IMR-90 (cell line): ENCODE data around the gene TSPAN8.

Experiments
- BHLHE40 ChIP-seq: fragments of 150-350 bp; IDR thresholded peaks from 2 replicates; pipeline ENCODE4 v1.6.1; 2016; ENCODE audit warnings: mild to moderate bottlenecking, low read depth, low read length
- CEBPB ChIP-seq: IDR thresholded peaks from 2 replicates; pipeline ENCODE4 v1.6.1; 2012; ENCODE audit warnings: low read depth, low read length, improper control_type of control experiment
- CHD1 ChIP-seq: IDR thresholded peaks from 2 replicates; pipeline ENCODE4 v1.6.1; 2012; ENCODE audit warnings: low read depth, low read length, improper control_type of control experiment
- CTCF ChIP-seq: conservative IDR thresholded peaks from 2 replicates; pipeline ENCODE4 v1.5.1; 2012; ENCODE audit warnings: mild to moderate bottlenecking, low read depth, low read length, improper control_type of control experiment
- FOS ChIP-seq: fragments of 150-350 bp; IDR thresholded peaks from 2 replicates; pipeline ENCODE4 v1.6.1; 2016; ENCODE audit warnings: low read depth, low read length
- POLR2A ChIP-seq: IDR thresholded peaks from 2 replicates; pipeline ENCODE4 v1.6.1; 2012; ENCODE audit warnings: mild to moderate bottlenecking, low read depth, low read length
- RAD21 ChIP-seq: IDR thresholded peaks from 2 replicates; pipeline ENCODE4 v1.6.1; 2012; ENCODE audit warnings: low read length, improper control_type of control experiment
- RCOR1 ChIP-seq: IDR thresholded peaks from 2 replicates; pipeline ENCODE4 v1.6.1; 2012; ENCODE audit warnings: mild to moderate bottlenecking, low read length, improper control_type of control experiment; ENCODE audit not compliant: insufficient replicate concordance
- RFX5 ChIP-seq: IDR thresholded peaks from 2 replicates; pipeline ENCODE4 v1.8.0; 2012; ENCODE audit warnings: low read depth, mild to moderate bottlenecking, low read length, moderate library complexity
- USF2 ChIP-seq: fragments of 150-350 bp; IDR thresholded peaks from 2 replicates; pipeline ENCODE4 v1.6.1; 2017; ENCODE audit warnings: mild to moderate bottlenecking, antibody characterized with exemption, low read length, low read depth

- TF ChIP-seq CTCF (no peak), RCOR1 (no peak), RFX5 (no peak), POLR2A (no peak), BHLHE40 (no peak), RAD21 (no peak), CHD1 (no peak), CEBPB (no peak), USF2 (no peak), FOS (no peak)
Observed at GRCh38 chr12:71142016-71142415, 15.8 kb downstream of the TSPAN8 start.
